ENCODE measurements around the gene ABCA4. TPM values are rescaled to one million over a fixed set of nuclear protein-coding genes. Genes with fewer than 3 reads are reported as not detected.
A peak's percentile ranks its signal among the peaks of the same experiment; 100 is the strongest.

The ABCA4 gene
- total RNA-seq, 1 donor from 2014 or later, result 1.2 TPM

DNA sequence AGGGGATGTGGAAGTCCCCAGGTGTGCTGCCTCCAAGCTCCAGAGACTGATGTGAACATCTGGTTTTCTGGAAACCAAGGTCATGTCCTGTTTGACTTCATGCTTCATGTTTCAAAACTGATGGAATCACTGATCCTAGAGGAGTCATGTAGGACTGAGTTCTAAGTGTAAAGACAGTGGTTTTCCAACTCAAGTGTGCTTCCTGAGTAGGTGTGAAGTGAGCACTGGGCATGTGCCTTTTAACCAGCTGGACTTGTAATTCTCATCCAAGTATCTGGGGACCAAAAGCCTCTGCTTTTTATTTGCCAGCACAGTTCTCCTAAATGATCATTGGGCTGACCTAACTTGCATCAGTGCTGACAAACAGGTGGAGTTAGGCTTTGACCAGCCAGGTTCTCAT is 36.9 kb downstream of the ABCA4 start:
- Mint-ChIP-seq H3K9me3 (peaks cover 3% of the 10 kb centered on the region), H3K4me3 (no peak overlapping the region), H3K27me3 (ENCODE audit: insufficient read depth, low read depth) (peaks cover 2% of the 10 kb centered on the region), H3K4me1 (peaks cover 12% of the 10 kb centered on the region), H3K27ac (peak overlapping the region; percentile 23), H3K36me3 (no peaks in the 10 kb centered on the region)
- Histone ChIP-seq H3K27ac (no peak overlapping the region), H3F3A (ENCODE audit: low read depth) (peaks cover 21% of the 10 kb centered on the region), H3K27me3 (peaks cover 9% of the 10 kb centered on the region), H3K4me1 (peaks cover 38% of the 10 kb centered on the region), H3K4me2 (no peak overlapping the region), H3K9ac (no peak overlapping the region), H3K36me3 (no peaks in the 10 kb centered on the region), H4K20me1 (ENCODE audit: low read depth) (no peaks in the 10 kb centered on the region), H3K4me3 (no peak overlapping the region), H3K9me3 (ENCODE audit: low read depth) (no peaks in the 10 kb centered on the region), H2AFZ (replicated peaks) (no peak overlapping the region), H3K79me2 (ENCODE audit: low read depth) (no peaks in the 10 kb centered on the region)
- no peak for DNase-seq (ENCODE audit: low spot score)
- TF ChIP-seq, protein P1, sequence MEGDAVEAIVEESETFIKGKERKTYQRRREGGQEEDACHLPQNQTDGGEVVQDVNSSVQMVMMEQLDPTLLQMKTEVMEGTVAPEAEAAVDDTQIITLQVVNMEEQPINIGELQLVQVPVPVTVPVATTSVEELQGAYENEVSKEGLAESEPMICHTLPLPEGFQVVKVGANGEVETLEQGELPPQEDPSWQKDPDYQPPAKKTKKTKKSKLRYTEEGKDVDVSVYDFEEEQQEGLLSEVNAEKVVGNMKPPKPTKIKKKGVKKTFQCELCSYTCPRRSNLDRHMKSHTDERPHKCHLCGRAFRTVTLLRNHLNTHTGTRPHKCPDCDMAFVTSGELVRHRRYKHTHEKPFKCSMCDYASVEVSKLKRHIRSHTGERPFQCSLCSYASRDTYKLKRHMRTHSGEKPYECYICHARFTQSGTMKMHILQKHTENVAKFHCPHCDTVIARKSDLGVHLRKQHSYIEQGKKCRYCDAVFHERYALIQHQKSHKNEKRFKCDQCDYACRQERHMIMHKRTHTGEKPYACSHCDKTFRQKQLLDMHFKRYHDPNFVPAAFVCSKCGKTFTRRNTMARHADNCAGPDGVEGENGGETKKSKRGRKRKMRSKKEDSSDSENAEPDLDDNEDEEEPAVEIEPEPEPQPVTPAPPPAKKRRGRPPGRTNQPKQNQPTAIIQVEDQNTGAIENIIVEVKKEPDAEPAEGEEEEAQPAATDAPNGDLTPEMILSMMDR (IDR thresholded peaks at IDR 0.05), result no peak
- TF ChIP-seq EZH2phosphoT487 (IDR thresholded peaks at IDR 0.05), result no peak
- TF ChIP-seq EZH2 (IDR thresholded peaks at IDR 0.05), result no peak

DNA sequence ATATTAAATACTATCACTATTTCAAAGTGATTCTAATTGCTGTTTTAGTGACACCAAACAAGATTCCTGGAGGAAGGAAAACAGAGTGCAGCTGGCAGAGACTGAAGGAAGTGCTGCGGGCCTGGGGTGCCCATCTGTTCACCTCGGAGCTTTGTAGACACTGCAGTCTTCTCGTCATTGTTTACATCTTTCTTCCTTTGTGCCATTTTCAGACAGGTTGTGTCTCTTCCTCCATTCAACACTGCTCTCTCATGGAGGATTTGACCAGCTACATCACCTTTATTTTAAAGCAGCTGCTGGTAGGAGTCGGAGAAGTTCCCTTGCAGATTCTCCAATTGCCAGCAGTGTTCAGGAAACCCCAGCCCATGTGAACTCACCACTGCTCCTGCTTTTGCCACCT is 37.3 kb downstream of the ABCA4 start:
- H3K36me3 Mint-ChIP-seq, result no peaks in the 10 kb centered on the region
- Histone ChIP-seq H3K27me3 (peaks cover 9% of the 10 kb centered on the region), H3F3A (ENCODE audit: low read depth) (peaks cover 25% of the 10 kb centered on the region), H3K4me3 (no peak overlapping the region), H3K4me1 (peaks cover 42% of the 10 kb centered on the region), H3K27ac (no peak overlapping the region), H3K9me3 (ENCODE audit: low read depth) (no peaks in the 10 kb centered on the region), H3K79me2 (ENCODE audit: low read depth) (no peaks in the 10 kb centered on the region), H3K9ac (no peak overlapping the region), H2AFZ (replicated peaks) (peak overlapping the region; percentile 64), H3K4me2 (no peak overlapping the region), H3K36me3 (no peaks in the 10 kb centered on the region), H4K20me1 (ENCODE audit: low read depth) (no peaks in the 10 kb centered on the region)
- H3K4me1 Mint-ChIP-seq, result peaks cover 16% of the 10 kb centered on the region
- peak overlapping the region; percentile 23 for H3K27ac Mint-ChIP-seq
- no peak overlapping the region for H3K4me3 Mint-ChIP-seq
- TF ChIP-seq EZH2phosphoT487 (IDR thresholded peaks at IDR 0.05) (no peak), EZH2 (IDR thresholded peaks at IDR 0.05) (no peak)
- TF ChIP-seq, protein P1 (IDR thresholded peaks at IDR 0.05), result no peak
- no peak for DNase-seq (ENCODE audit: low spot score)
- H3K9me3 Mint-ChIP-seq, result peaks cover 3% of the 10 kb centered on the region
- peaks cover 2% of the 10 kb centered on the region for H3K27me3 Mint-ChIP-seq (ENCODE audit: insufficient read depth, low read depth)

DNA sequence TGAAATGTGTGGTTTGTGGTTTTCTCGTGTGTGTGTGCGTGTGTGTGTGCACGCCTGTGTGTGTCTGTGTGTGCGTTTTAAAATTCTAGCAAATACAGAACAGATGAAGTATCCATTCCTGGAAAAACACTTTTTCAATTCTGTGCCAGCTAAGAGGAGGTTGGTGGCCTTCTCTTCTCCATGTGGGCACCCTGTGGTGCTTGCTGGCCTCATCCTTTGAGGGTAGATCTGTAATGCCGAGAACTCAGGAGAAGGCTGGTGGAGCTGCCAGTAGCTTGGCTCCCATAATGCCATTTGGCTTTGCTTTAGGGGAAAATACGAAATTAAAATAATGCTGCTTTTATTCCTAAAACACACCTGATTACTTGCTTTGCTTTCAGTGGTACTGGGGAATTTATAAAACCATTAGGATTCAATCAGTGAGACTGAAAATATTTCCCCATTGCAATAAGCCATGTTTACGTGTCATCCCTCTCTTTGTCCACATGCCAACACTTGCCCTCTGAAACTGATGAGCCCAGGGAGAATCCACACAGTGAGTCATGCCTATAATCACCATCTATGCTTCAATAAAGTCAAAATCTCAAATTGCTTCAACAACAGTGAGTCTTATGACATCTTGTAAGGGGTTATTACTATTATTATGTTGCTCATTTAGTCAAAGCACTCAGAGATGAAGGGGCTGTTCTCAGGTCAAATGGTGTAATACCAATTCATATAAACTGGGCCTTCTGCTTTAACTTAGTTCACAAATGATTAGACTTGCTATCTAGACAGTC is 39.2 kb downstream of the ABCA4 start:
- Mint-ChIP-seq H3K4me1 (peaks cover 25% of the 10 kb centered on the region), H3K27ac (no peak overlapping the region), H3K27me3 (ENCODE audit: insufficient read depth, low read depth) (peaks cover 2% of the 10 kb centered on the region), H3K4me3 (no peak overlapping the region), H3K36me3 (no peaks in the 10 kb centered on the region), H3K9me3 (no peaks in the 10 kb centered on the region)
- no peak for DNase-seq (ENCODE audit: low spot score)
- Histone ChIP-seq H3K9ac (no peak overlapping the region), H4K20me1 (ENCODE audit: low read depth) (no peaks in the 10 kb centered on the region), H3K27ac (no peak overlapping the region), H3K4me3 (no peak overlapping the region), H3K9me3 (ENCODE audit: low read depth) (no peaks in the 10 kb centered on the region), H3K36me3 (no peaks in the 10 kb centered on the region), H3K4me2 (no peak overlapping the region), H3K4me1 (peaks cover 54% of the 10 kb centered on the region), H2AFZ (replicated peaks) (no peak overlapping the region), H3F3A (ENCODE audit: low read depth) (peaks cover 37% of the 10 kb centered on the region), H3K27me3 (peaks cover 12% of the 10 kb centered on the region), H3K79me2 (ENCODE audit: low read depth) (no peaks in the 10 kb centered on the region)
- TF ChIP-seq EZH2 (IDR thresholded peaks at IDR 0.05) (no peak), EZH2phosphoT487 (IDR thresholded peaks at IDR 0.05) (no peak)
- TF ChIP-seq, protein P1 (IDR thresholded peaks at IDR 0.05), result no peak

Measured in neural progenitor cell (in vitro differentiated cells).